ENCODE data around the gene KIF21A. TPM values are rescaled to one million over a fixed set of nuclear protein-coding genes. Genes with fewer than 3 reads are reported as not detected.

KIF21A gene
- total RNA-seq, 2 experiments from 2014 or later: 13.0 to 13.1 TPM

GRCh38 chr12:39368891-39369290, 74.0 kb downstream of the KIF21A start:
- H3K4me3 Mint-ChIP-seq: no peak overlapping the region
- CTCF ChIA-PET: interaction anchor here (0.6 kb wide), 1 partner anchor 566 kb away, joined by 4 read pairs; no protein-coding TSS in a partner anchor
- POLR2A ChIA-PET: no interaction called here
- no peak overlapping the region for H3K27ac Mint-ChIP-seq
- no peak for DNase-seq
- H3K4me1 Mint-ChIP-seq: peaks cover 12% of the 10 kb centered on the region
- peaks cover 7% of the 10 kb centered on the region for H3K9me3 Mint-ChIP-seq
- no peaks in the 10 kb centered on the region for H3K27me3 Mint-ChIP-seq
- H3K36me3 Mint-ChIP-seq (ENCODE audit: low read depth): peaks cover 15% of the 10 kb centered on the region

DNA sequence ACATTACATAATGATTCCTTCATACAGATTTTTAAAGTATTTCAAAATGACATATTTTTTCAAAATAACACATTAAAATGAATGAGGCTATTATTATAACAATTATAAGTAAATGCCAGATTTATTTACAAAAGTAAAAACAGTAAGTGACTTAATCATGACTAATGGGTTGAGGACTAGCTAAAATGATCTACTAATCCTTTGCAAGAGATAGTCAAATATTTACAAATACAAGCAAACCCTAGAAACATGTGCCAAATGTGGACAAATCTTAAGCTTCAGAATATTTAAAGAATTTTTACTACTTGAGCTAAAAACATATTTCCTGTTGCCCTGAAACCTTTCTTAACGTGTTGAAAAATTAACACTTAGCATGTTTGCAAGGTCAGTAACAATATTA, 74.8 kb downstream of the KIF21A start:
- no peak for DNase-seq
- H3K4me3 Mint-ChIP-seq: no peak overlapping the region
- H3K36me3 Mint-ChIP-seq (ENCODE audit: low read depth): peaks cover 15% of the 10 kb centered on the region
- POLR2A ChIA-PET: no interaction called here
- H3K27ac Mint-ChIP-seq: no peak overlapping the region
- no peaks in the 10 kb centered on the region for H3K27me3 Mint-ChIP-seq
- H3K4me1 Mint-ChIP-seq: peaks cover 10% of the 10 kb centered on the region
- CTCF ChIA-PET: no interaction called here
- H3K9me3 Mint-ChIP-seq: peaks cover 7% of the 10 kb centered on the region

- CTCF ChIA-PET: interaction anchor here (0.6 kb wide), 1 partner anchor 655 kb away, joined by 3 read pairs; no protein-coding TSS in a partner anchor
- DNase-seq: no peak
- H3K27ac Mint-ChIP-seq: no peak overlapping the region
- peaks cover 2% of the 10 kb centered on the region for H3K9me3 Mint-ChIP-seq
- H3K4me1 Mint-ChIP-seq: peaks cover 5% of the 10 kb centered on the region
- H3K27me3 Mint-ChIP-seq: no peaks in the 10 kb centered on the region
- POLR2A ChIA-PET: no interaction called here
- H3K36me3 Mint-ChIP-seq (ENCODE audit: low read depth): peaks cover 12% of the 10 kb centered on the region
- H3K4me3 Mint-ChIP-seq: no peak overlapping the region
These were observed 75.4 kb downstream of the KIF21A start for GRCh38 chr12:39367494-39367893.

DNA sequence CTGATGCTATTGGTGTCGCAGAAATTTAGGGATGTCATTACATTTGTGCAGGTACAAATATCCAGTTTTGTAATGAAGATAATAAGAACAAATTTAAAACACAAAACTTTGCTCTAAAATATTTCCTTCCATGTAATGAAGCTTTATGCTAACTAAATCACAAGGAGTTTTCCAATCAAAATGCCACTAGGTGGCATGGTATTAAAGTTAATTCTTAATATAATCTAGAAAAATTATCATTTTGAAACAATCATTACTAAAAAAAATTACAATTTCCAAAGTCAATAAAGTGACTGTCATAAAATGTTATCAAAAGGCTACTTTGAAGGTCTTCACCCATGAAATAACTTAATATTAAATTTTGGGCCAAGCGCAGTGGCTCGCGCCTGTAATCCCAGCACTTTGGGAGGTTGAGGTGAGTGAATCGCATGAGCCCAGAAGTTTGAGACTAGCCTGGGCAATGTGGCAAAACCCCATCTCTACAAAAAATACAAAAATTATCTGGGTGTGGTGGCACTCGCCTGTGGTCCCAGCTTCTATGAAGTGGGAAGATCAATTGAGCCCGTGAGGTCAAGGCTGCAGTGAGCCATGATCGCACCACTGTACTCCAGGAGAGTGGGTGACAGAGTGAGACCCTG, 77.4 kb downstream of the KIF21A start:
- CTCF ChIA-PET: no interaction called here
- POLR2A ChIA-PET: no interaction called here

DNA sequence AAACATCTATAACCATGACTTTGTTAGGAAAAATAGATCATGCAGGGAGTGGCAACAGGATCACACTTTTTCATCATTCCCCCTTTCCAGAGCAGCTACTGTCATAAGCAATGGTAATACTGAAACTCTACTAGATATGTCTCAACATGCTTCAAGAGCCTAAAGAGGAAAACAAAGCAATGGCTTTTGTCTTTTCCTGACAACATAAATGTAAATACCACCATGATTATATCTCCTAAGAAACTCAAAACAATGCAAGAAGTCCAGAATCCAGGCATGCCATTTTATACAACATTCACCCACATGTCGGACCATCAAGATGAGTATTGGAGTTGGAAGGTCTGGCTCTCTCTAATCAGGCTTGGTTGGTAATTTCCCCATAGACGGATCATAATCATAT, 78.7 kb downstream of the KIF21A start:
- peaks cover 11% of the 10 kb centered on the region for H3K36me3 Mint-ChIP-seq (ENCODE audit: low read depth)
- no peak overlapping the region for H3K4me3 Mint-ChIP-seq
- H3K27me3 Mint-ChIP-seq: no peaks in the 10 kb centered on the region
- no peaks in the 10 kb centered on the region for H3K4me1 Mint-ChIP-seq
- DNase-seq: no peak
- H3K27ac Mint-ChIP-seq: no peak overlapping the region
- CTCF ChIA-PET: no interaction called here
- no peaks in the 10 kb centered on the region for H3K9me3 Mint-ChIP-seq
- POLR2A ChIA-PET: no interaction called here

More for the DNA sequence above, 77.4 kb downstream of the KIF21A start:
- peaks cover 16% of the 10 kb centered on the region for H3K36me3 Mint-ChIP-seq (ENCODE audit: low read depth)
- no peak overlapping the region for H3K27ac Mint-ChIP-seq
- H3K27me3 Mint-ChIP-seq: no peaks in the 10 kb centered on the region
- peaks cover 5% of the 10 kb centered on the region for H3K4me1 Mint-ChIP-seq
- no peak for DNase-seq
- H3K9me3 Mint-ChIP-seq: no peaks in the 10 kb centered on the region
- no peak overlapping the region for H3K4me3 Mint-ChIP-seq

DNA sequence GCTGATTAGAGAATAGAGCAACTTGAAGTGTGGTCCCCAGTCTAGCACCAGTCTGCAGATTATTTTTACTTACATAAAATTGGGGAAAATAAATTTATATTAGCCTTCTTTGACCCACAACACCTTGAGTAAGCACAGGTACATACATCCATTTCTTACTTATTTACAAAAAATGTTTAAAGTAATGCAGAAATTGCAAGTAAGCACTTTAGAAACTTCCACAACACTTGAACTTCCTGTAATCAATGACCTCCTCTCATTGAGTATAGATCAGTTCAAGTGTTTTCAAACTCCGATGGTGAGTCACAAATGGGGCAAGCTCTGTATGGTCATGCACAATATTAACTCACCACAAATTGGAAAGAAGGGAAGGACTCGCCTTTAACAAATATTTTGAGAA, 83.3 kb downstream of the KIF21A start:
- peaks cover 4% of the 10 kb centered on the region for H3K36me3 Mint-ChIP-seq (ENCODE audit: low read depth)
- no peaks in the 10 kb centered on the region for H3K9me3 Mint-ChIP-seq
- ChIA-PET POLR2A (no interaction called here), CTCF (no interaction called here)
- DNase-seq: no peak
- H3K27me3 Mint-ChIP-seq: no peaks in the 10 kb centered on the region
- no peak overlapping the region for H3K4me3 Mint-ChIP-seq
- H3K4me1 Mint-ChIP-seq: no peaks in the 10 kb centered on the region
- H3K27ac Mint-ChIP-seq: no peak overlapping the region

GRCh38 chr12:39357041-39357440, 85.9 kb downstream of the KIF21A start:
- H3K27ac Mint-ChIP-seq: no peak overlapping the region
- ChIA-PET POLR2A (no interaction called here), CTCF (no interaction called here)
- no peak overlapping the region for H3K4me3 Mint-ChIP-seq
- H3K36me3 Mint-ChIP-seq (ENCODE audit: low read depth): peaks cover 3% of the 10 kb centered on the region
- no peak for DNase-seq
- H3K27me3 Mint-ChIP-seq: no peaks in the 10 kb centered on the region
- H3K9me3 Mint-ChIP-seq: no peaks in the 10 kb centered on the region
- H3K4me1 Mint-ChIP-seq: no peaks in the 10 kb centered on the region

DNA sequence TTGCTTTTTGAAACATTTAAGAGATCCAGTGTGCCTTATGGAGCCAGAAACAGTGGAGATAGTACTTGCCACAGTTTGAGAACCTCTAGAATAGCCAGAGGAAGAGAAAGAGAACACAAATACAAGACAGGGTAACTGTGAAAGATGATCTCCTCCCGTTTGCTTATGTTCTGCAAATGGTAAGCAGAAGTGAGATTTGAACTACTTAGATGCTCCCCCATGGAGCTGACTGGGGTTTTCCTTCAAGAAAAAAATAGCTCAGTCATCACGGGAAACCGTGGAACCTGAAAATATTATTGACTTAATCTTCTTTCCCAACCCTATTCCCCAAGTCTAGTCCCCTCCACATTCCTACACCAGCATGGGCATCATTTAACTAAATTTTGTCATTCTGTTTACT, 87.1 kb downstream of the KIF21A start:
- ChIA-PET CTCF (interaction anchor here (1.0 kb wide), 1 partner anchor 13 kb away, joined by 3 read pairs; no protein-coding TSS in a partner anchor), POLR2A (no interaction called here)
- no peak for DNase-seq
- Mint-ChIP-seq H3K36me3 (ENCODE audit: low read depth) (no peaks in the 10 kb centered on the region), H3K27me3 (no peaks in the 10 kb centered on the region), H3K27ac (no peak overlapping the region), H3K9me3 (no peaks in the 10 kb centered on the region), H3K4me1 (no peaks in the 10 kb centered on the region), H3K4me3 (no peak overlapping the region)

- no peak overlapping the region for H3K27ac Mint-ChIP-seq
- CTCF ChIA-PET: interaction anchor here (1.0 kb wide), 1 partner anchor 12 kb away, joined by 3 read pairs; no protein-coding TSS in a partner anchor
These were observed 88.0 kb downstream of the KIF21A start for GRCh38 chr12:39354955-39355354.

DNA sequence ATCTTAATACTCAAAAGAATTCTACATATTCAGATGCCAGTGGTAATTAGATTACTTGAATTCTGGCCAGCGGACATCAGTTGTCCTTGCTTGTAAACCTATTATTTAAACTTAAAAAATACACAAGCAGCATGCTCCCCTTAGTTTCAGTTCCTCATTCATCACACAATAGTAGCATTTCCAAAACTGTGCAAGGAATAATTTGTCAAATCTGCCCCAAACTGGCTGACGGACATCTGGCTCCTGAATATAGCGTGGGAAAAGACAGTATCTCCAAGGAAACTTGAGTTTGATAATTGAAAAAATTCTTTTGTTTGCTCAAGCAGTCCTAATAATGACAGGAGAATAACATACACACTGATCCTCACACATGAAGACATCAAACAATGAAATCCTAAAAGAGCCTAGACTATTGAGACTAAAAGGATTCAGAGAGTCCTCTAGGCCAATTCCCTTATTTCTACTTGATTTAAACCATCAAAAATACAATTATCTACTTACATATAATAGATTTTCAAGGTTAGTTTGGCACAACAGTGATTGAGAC, 90.4 kb downstream of the KIF21A start:
- no peak for DNase-seq
- Mint-ChIP-seq H3K27ac (no peak overlapping the region), H3K27me3 (no peaks in the 10 kb centered on the region), H3K4me3 (no peak overlapping the region), H3K36me3 (ENCODE audit: low read depth) (no peaks in the 10 kb centered on the region), H3K4me1 (no peaks in the 10 kb centered on the region), H3K9me3 (no peaks in the 10 kb centered on the region)
- CTCF ChIA-PET: no interaction called here
- POLR2A ChIA-PET: no interaction called here

More at GRCh38 chr12:39354955-39355354, 88.0 kb downstream of the KIF21A start:
- Mint-ChIP-seq H3K4me1 (no peaks in the 10 kb centered on the region), H3K4me3 (no peak overlapping the region), H3K36me3 (ENCODE audit: low read depth) (no peaks in the 10 kb centered on the region), H3K27me3 (no peaks in the 10 kb centered on the region), H3K9me3 (no peaks in the 10 kb centered on the region)
- no peak for DNase-seq
- POLR2A ChIA-PET: no interaction called here

DNA sequence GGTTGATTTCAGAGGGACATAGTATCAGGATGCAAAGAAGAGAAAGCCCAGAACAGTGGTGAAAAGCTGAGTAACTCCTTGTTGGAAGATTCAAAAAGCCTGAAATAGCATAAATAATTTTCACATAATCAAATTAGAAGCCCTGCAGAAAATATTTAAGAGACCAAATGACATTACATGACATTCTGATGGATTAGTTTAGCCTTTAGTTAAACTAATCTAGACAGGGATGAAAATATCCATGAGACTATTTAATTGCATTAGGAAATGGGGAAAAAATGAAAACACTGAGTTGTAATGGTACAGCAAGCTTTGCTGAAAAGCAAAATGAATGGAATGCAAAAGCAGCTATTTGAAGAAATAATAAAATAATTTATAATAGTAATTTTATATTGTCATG, 91.8 kb downstream of the KIF21A start:
- Mint-ChIP-seq H3K27me3 (no peaks in the 10 kb centered on the region), H3K36me3 (ENCODE audit: low read depth) (no peaks in the 10 kb centered on the region), H3K4me1 (no peaks in the 10 kb centered on the region), H3K9me3 (no peaks in the 10 kb centered on the region), H3K27ac (no peak overlapping the region), H3K4me3 (no peak overlapping the region)
- POLR2A ChIA-PET: no interaction called here
- DNase-seq: no peak
- CTCF ChIA-PET: no interaction called here

GRCh38 chr12:39348941-39349626, 93.8 kb downstream of the KIF21A start:
- Mint-ChIP-seq H3K4me3 (no peak overlapping the region), H3K4me1 (no peaks in the 10 kb centered on the region), H3K9me3 (no peaks in the 10 kb centered on the region), H3K27ac (no peak overlapping the region), H3K36me3 (ENCODE audit: low read depth) (no peaks in the 10 kb centered on the region), H3K27me3 (no peaks in the 10 kb centered on the region)
- no peak for DNase-seq
- CTCF ChIA-PET: no interaction called here
- POLR2A ChIA-PET: no interaction called here

DNA sequence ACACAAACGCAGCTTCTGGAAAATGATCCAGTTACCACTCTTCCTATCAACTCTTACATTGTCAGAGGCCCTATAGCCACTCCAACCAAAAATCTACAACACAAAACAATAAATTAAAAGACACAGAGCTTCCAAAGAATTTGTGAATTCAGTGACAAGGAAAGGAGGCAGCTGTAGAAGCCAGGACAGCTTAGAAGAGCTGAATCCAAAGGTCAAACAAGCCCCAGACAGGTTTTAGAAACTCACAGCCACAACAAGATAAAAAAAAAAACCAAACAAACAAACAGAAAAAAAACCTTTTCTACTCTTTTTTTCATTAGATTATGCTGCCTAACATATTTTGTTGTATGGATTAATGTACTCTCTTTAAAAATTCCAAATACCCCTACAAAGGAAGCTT, 94.4 kb downstream of the KIF21A start:
- H3K4me1 Mint-ChIP-seq: no peaks in the 10 kb centered on the region
- no peak for DNase-seq
- ChIA-PET CTCF (no interaction called here), POLR2A (no interaction called here)
- H3K9me3 Mint-ChIP-seq: no peaks in the 10 kb centered on the region
- no peak overlapping the region for H3K4me3 Mint-ChIP-seq
- H3K36me3 Mint-ChIP-seq (ENCODE audit: low read depth): no peaks in the 10 kb centered on the region
- H3K27me3 Mint-ChIP-seq: no peaks in the 10 kb centered on the region
- no peak overlapping the region for H3K27ac Mint-ChIP-seq

DNA sequence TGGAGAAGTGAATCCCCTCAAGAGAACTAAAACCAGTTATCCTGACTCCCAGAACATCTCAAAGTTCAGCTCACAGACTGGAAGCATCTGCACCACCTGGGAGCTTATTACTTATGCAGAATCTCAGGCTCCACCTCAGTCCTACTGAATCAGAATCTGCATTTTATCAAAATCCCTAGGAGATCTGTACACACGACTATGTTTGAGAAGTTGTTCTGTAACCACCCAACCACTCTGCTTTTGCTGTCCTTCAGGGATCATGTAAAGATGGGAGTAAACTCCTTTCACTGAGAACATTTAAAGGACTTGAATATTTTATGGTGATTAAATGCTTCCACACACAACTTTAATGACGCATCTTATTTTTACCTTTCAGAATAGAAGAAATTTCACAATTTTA, 98.0 kb downstream of the KIF21A start:
- H3K4me1 Mint-ChIP-seq: no peaks in the 10 kb centered on the region
- no peak for DNase-seq
- H3K9me3 Mint-ChIP-seq: no peaks in the 10 kb centered on the region
- CTCF ChIA-PET: no interaction called here
- H3K27me3 Mint-ChIP-seq: no peaks in the 10 kb centered on the region
- H3K36me3 Mint-ChIP-seq (ENCODE audit: low read depth): peaks cover 5% of the 10 kb centered on the region
- POLR2A ChIA-PET: no interaction called here
- no peak overlapping the region for H3K27ac Mint-ChIP-seq
- H3K4me3 Mint-ChIP-seq: no peak overlapping the region

Data from activated CD4-positive, alpha-beta T cell treated with anti-CD3 and anti-CD28 coated beads, Interleukin-2, amount 10 ng/mL, durations not matched to agents 7 days and 5 days (primary cell).